ENCODE results near the gene AMER3. TPM values are rescaled to one million over a fixed set of nuclear protein-coding genes. Genes with fewer than 3 reads are reported as not detected.
"Not testable (repeated sequence)": the region's sequence is repeated elsewhere in the genome, so short reads cannot be mapped to it uniquely, and the experiment has no call there.

The AMER3 gene, protein sequence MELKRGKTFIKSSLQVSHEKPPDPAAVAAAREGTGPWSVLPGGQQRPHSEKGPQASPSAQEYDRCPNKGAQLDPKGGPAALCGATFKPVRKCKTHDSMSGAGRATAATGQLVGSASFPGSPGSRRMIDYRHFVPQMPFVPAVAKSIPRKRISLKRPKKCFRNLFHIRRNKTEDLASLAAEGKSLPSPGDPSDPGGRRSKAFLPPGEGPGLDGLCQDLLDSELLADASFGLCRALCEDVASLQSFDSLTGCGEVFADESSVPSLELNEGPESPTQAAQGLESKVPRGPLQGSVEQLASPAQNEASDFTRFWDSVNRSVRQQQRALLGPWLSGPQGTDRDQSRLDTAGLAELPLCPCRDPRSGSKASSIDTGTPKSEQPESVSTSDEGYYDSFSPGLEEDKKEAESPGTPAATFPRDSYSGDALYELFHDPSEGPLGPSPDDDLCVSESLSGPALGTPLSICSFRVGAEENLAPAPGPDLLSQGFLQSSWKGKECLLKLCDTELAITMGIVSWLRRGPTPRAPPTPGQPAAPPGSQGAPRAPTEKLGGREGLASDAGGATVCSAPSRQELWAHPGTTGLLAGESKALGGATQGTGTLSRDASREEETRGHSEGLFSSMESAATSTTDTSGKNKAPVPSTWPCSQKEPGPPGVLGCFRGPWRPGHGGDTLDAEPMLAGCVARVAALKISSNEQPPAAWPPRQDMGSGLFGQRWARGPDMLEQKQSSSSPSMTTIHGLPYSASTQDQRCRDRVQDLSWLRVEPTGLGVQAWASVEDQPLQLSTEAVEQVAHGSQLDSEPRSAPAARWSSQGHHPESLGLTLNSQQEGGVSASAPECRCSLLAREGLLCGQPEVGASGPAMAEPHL
- not detected for total RNA-seq
- long read RNA-seq, result 0 reads

DNA sequence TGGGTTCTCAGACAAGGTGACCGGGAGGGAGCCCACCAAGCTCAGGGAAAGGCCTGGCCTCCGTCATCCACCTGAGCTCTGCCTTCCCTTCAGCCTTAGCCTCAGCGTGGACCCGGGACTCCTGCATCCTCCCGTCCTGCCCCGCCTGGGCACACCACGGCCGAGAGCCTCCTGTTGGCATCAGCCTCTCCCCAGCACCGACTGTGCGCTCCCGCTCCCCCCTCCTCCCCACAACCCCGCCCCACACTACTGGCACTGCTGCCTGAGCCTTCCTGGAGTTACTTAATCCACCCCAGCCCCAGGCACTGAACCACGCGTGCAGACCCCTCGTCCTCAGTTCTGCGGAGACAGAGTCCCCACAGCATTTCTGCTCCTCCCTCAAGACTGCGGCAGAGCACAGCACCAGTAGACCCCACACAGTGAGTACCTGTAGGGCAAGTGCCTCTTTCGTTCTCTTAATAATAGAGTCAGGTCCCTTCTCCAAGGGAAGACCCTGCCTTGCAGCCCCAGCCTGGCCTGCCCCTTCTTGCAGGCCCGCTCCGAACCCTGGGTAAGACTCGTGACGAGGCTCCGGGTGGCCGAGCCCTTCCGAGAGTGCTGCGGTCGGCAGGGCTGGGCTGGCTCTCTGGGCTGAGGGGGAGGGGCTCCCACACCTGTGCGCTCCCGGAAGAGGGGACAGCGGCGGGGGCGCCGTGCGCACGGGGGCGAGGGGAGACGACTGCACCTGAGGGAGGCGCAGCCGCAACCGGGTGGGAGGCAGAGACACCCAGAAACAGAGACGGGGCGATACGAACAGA lies at the start of gene AMER3:
AMER3 (plus strand) TSS at position 285 of the 797 bp plus-strand sequence. CDS start 6,533 bp downstream, outside the sequence.
- H3K27me3 ChIP-seq, result peaks cover 3 to 5% of the 10 kb centered on the region in 2 donors
- intact Hi-C loops (cut with DNase I), result no loop called here
- no peak for DNase-seq
- TF ChIP-seq, protein P1, sequence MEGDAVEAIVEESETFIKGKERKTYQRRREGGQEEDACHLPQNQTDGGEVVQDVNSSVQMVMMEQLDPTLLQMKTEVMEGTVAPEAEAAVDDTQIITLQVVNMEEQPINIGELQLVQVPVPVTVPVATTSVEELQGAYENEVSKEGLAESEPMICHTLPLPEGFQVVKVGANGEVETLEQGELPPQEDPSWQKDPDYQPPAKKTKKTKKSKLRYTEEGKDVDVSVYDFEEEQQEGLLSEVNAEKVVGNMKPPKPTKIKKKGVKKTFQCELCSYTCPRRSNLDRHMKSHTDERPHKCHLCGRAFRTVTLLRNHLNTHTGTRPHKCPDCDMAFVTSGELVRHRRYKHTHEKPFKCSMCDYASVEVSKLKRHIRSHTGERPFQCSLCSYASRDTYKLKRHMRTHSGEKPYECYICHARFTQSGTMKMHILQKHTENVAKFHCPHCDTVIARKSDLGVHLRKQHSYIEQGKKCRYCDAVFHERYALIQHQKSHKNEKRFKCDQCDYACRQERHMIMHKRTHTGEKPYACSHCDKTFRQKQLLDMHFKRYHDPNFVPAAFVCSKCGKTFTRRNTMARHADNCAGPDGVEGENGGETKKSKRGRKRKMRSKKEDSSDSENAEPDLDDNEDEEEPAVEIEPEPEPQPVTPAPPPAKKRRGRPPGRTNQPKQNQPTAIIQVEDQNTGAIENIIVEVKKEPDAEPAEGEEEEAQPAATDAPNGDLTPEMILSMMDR (IDR thresholded peaks at IDR 0.05), result no peak
- TF ChIP-seq POLR2A (IDR thresholded peaks at IDR 0.05), result no peak
- no peaks in the 10 kb centered on the region for H3K36me3 ChIP-seq
- H3K4me1 ChIP-seq, result no peaks in the 10 kb centered on the region
- peak in 1 of 4 donors; percentile 46 for ATAC-seq
- H3K4me3 ChIP-seq, result no peak within 1 kb of the TSS
- H3K9me3 ChIP-seq, result no peaks in the 10 kb centered on the region
- H3K27ac ChIP-seq, result no peak within 1 kb of the TSS
- 4% methylated on average over 6 of the region's 43 CpGs for WGBS (ENCODE audit: insufficient coverage, low coverage, low lambda C conversion rate, missing lambda C conversion rate)

DNA sequence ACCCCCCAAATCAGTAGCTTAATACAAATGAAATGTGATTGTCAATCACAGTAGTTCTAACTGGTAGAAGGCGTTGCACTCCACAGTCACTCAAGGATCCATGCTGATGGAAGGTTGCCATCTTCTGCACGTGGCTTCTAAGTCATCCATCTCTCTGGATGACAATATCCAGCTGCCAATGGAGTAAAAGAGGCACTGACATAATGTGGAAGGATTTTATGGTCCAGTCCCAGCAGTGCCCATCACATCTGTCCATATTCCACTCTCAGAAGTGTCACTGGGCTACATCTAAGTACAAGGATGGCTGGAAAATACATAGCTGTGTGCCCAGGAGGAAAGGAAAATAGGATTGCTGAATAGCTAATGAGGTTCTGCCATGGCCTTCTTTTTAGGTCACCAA lies 40.5 kb upstream of the AMER3 start:
- H3K36me3 ChIP-seq; DNase-seq; intact Hi-C loops (cut with DNase I); H3K4me3 ChIP-seq; H3K27ac ChIP-seq; ATAC-seq; H3K9me3 ChIP-seq; H3K4me1 ChIP-seq; H3K27me3 ChIP-seq: not testable (repeated sequence)
- no CpG with 5 or more reads among the region's 2 CpGs for WGBS (ENCODE audit: insufficient coverage, low coverage, low lambda C conversion rate, missing lambda C conversion rate)

DNA sequence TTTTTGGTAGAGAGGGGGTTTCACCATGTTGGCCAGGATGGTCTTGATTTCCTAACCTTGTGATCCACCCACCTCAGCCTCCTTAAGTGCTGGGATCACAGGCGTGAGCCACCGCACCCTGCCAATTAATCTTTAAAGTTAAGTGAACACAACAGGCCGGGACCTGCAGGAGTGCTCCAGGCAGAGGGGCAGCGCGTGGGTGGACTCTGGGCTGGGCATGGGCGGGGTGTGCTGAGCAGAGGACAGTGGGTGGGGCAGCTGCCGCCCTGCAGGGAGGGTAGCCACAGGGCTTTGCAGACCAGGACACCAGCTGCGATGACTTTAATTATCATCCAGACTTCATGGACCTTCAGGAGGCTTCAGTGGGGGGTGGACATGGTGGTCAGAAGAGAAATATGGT lies 35.3 kb upstream of the AMER3 start:
- H3K27me3 ChIP-seq, result no peaks in the 10 kb centered on the region
- DNase-seq, result no peak
- no peak for ATAC-seq
- no peaks in the 10 kb centered on the region for H3K36me3 ChIP-seq
- WGBS (ENCODE audit: insufficient coverage, low coverage, low lambda C conversion rate, missing lambda C conversion rate), result 78% methylated on average over 8 of the region's 8 CpGs
- H3K27ac ChIP-seq, result no peak overlapping the region
- no peak overlapping the region for H3K4me3 ChIP-seq
- no peaks in the 10 kb centered on the region for H3K9me3 ChIP-seq
- no peaks in the 10 kb centered on the region for H3K4me1 ChIP-seq
- no peak for TF ChIP-seq POLR2A (IDR thresholded peaks at IDR 0.05)
- TF ChIP-seq, protein P1 (IDR thresholded peaks at IDR 0.05), result no peak
- intact Hi-C loops (cut with DNase I), result no loop called here

DNA sequence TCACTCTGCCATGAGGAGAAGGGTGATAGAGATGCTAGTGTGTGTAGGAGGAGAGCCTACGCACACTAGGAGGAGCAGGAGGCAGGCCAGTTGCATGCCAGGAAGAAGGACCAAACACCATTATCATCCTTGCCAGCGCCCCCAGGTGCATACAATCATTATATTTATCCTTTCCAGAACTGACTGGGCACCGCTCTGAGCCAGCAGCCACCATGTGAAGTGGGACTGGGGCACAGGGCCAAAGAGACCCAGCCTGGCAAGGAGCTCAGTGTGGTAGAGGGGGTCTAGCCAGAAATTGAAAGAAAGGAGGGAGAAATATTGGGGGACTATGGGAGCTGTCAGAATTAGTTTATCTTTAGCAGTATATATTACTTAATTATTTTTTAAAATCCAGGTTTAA lies 34.8 kb upstream of the AMER3 start:
- no peak overlapping the region for H3K4me3 ChIP-seq
- intact Hi-C loops (cut with DNase I), result no loop called here
- H3K27me3 ChIP-seq, result no peaks in the 10 kb centered on the region
- TF ChIP-seq POLR2A (IDR thresholded peaks at IDR 0.05), result no peak
- TF ChIP-seq, protein P1 (IDR thresholded peaks at IDR 0.05), result no peak
- H3K4me1 ChIP-seq, result no peaks in the 10 kb centered on the region
- WGBS (ENCODE audit: insufficient coverage, low coverage, low lambda C conversion rate, missing lambda C conversion rate), result 53% methylated on average over 3 of the region's 3 CpGs
- no peaks in the 10 kb centered on the region for H3K36me3 ChIP-seq
- no peaks in the 10 kb centered on the region for H3K9me3 ChIP-seq
- ATAC-seq (no peak), DNase-seq (no peak)
- no peak overlapping the region for H3K27ac ChIP-seq
